Fibroblast of villous mesenchyme (primary cell): ENCODE measurements around the gene CTXND1. TPM values are rescaled to one million over a fixed set of nuclear protein-coding genes. Genes with fewer than 3 reads are reported as not detected.

Experiments
- DNase-seq: peaks from one replicate; pipeline ENCODE4 v3.0.0-alpha.2; 2010; ENCODE audit warnings: low read depth
- H3K4me3 ChIP-seq: 2 replicates; pipeline ENCODE4 v1.5.1; 2011; ENCODE audit warnings: low read depth, mild to moderate bottlenecking, low read length
- CTCF ChIP-seq: IDR thresholded peaks from 2 replicates; pipeline ENCODE4 v1.5.1; 2012; ENCODE audit warnings: low read depth, mild to moderate bottlenecking, low read length; ENCODE audit not compliant: insufficient read depth
- total RNA-seq: library from RNA; depleted of rRNA; stranded (reverse); fragments of >200 nt; gene quantifications from 2 replicates; pipeline ENCODE4 v1.2.3, GENCODE V29; 2012

CTXND1 gene
- total RNA-seq, 1 donor: not detected

- peak; percentile 28 for DNase-seq
- no peak for TF ChIP-seq CTCF
- H3K4me3 ChIP-seq: no peak overlapping the region
Observed at GRCh38 chr15:80264031-80264430, 12.0 kb upstream of the CTXND1 start.

DNA sequence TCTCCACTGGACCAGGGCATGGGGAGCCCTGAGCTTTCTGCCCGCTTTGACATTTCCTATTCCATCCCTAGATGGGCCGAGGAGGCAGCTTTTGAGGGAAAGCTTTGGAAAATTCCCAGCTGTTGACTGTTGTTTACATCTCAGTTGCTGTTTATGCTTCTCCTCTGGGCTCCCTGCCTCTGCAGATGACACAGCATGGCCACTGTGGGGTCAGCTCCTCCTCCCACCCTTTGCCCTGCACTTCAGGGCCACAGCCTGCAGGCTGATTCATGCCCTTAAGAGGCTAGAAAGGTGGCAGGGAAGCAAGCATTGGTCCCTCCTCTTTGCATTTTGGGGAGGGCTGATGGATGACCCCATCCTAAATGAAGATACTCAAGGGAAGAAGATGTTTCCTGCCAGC lies 8.5 kb upstream of the CTXND1 start:
- DNase-seq: peak; percentile 37
- no peak for TF ChIP-seq CTCF
- no peak overlapping the region for H3K4me3 ChIP-seq

- no peak for TF ChIP-seq CTCF
- no peak for DNase-seq
- H3K4me3 ChIP-seq: no peak overlapping the region
Observed at GRCh38 chr15:80259942-80260510, 8.0 kb upstream of the CTXND1 start.

DNA sequence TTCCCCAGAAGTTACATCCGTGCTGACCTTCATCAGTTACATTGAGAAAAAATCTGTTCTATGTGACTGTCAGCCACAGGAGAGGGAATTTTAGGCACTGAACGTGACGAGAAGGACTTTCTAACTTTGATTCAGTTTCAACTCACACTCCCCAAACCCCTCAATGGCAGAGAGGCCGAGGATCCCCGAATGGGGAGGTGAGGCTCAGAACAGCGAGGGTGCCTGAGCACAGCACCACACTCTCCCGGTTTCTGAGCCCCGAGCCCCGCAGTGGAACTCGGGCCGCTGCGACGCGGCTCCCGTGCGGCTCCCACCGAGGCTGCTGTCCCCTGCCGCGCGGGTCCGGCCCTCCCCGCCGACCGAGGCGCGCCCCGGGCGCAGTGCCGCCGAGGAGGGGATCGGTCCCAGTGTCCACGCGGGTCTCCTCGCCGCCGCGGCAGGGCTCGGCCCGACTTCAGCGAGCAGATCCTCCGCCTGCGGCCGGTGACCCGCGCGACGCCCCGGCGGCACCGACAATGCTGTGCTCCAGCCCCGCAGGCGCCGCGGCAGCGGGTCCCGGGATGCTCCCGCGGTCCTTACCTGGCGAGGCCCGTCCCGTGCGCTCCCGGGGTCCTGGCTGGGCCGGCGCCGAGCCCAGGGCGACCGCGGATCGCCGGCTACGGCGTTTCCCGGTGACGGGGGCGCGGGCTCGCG lies 439 bp downstream of the CTXND1 start:
- TF ChIP-seq CTCF: no peak
- no peak overlapping the region for H3K4me3 ChIP-seq
- DNase-seq: no peak

- DNase-seq: no peak
- TF ChIP-seq CTCF: no peak
- H3K4me3 ChIP-seq: no peak overlapping the region
Observed at GRCh38 chr15:80250614-80251427, 1.2 kb downstream of the CTXND1 start.

GRCh38 chr15:80249973-80250372 lies 2.0 kb downstream of the CTXND1 start:
- TF ChIP-seq CTCF: no peak
- no peak overlapping the region for H3K4me3 ChIP-seq
- no peak for DNase-seq
